HG03439 (cell line): Measurements from ENCODE around the gene STAT4.

ENCODE experiments used
- ATAC-seq: cut with Tn5 transposase; IDR thresholded peaks from one replicate; pipeline ENCODE4 v1.9.1; 2021; ENCODE audit warnings: mild to moderate bottlenecking, moderate library complexity; ENCODE audit not compliant: unreplicated experiment

The STAT4 gene

DNA sequence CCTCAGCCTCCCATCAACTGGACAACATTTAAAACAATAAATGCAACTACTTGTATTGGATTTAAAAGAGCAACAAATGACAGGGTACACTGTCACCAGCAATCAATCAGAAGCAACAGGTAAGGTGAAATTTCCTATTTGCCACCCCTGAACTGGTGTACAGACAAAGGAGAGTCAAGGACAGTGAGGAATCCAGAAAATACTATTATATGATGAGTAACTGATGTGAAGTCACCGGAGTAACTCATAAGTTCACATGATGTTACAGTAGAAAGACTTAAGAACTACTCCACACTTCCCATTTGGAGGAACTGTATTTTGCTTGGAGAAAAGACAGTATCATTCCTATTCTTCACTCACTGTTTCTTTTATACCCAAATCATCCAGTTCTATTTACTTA, 132.7 kb downstream of the STAT4 start:
- no peak for ATAC-seq

GRCh38 chr2:191015831-191016230, 135.0 kb downstream of the STAT4 start:
- ATAC-seq = no peak

- ATAC-seq = no peak
These were observed 135.6 kb downstream of the STAT4 start for GRCh38 chr2:191015239-191015638.

DNA sequence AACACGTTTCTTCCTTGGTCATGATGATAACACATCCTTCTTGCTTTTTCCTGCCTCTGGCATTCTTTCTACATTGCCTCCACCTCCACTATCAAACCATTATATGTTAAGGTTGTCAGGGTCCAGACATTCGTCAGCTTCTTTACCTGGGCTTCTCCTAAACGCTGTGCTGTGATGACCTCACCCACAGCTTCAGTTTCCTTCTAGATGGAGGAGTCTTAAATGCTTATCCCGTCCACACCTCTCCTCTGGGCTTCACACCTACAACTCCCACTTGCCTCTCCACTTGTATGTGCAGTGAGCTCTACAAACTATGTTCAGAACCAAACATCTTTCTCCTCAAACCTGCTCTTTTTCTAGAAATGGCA, 136.2 kb downstream of the STAT4 start:
- ATAC-seq = peak; percentile 6

DNA sequence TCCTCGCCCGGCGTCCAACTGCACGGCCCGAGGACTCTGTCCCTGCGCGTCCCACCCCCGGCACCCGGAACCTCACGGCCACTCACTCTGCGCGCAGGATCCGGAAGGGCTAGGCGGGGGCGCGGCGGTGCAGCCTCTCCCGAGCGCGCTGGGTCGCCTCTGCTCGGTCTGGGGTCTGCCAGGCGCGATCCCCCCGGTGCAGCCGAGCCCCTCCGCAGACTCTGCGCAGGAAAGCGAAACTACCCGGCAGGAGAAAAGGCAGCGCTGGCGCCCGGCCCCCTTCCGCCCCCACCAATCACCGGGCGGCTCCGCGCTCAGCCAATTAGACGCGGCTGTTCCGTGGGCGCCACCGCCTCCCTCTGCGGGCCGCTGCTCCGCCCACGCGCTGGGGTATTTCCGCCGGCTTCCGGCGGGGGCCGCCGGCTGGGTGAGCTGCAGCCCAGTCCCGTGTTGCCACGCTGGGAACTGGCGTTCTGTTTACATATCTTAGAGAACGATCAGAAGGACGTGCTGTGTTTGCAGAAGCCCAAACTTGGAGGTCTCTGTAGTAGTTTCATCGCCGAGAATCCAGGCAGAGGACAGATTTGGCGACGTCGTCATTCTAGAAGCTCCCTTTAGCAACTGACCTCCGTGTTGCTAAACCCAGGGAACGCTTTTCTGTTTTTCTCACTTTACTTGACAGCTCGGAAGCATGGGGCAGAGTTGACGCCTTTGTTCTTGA, 136.7 kb downstream of the STAT4 start, which contains the start of gene STAT1:
Gene STAT1 (minus strand): TSS at position 240 of the 721 bp plus-strand sequence. CDS start 4,168 bp downstream, outside the sequence.
- ATAC-seq = peak; percentile 80

DNA sequence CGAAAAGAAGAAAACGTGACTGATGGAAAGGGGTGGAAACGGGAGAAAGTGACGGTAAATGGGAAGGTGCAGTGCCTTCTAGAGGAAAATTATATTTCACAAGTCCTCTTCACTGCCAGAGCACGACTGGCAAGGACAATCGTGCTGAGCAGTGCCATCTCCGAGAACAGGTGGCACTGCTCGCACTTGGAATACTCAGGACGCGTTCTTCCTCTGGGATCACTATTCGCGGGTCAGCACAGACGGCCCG, 137.2 kb downstream of the STAT4 start:
- ATAC-seq = no peak

DNA sequence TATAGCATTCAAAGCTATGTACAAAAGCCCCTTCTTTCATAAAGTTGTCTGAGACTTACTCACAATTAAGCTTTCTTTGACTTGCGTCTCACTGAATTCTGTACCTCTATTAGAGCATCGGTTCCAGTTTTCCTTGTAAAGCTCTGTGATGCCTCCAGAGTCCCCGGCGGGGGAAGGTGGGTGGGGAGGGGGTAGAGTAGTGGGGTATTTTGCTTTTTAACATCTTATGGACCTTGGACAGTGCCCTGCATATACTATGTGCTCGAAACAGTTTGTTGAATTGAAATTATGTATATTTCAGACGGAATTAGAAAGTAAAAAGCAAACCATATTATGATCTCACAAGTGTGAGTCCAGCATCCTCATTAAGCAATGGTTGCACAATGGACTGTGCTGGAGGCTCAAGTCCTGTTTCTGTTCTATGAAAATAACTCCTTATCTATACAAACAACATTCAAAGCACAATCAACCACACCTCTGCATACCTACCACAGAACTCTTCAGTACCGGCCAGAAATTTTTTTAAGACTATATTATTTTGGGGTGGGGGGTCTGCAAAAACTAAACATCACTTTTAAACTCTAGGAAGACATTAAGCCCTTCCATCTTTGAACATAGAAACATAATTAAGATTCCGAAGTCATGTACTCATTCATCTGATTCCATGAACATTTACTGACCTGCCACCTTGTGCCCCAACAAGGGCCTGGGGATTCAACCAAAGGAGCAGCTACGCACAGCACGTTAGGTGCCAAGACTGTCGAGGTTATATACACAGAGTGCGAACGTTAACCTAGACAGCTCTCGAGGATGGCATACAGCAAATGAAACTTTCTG, 137.7 kb downstream of the STAT4 start:
- ATAC-seq = peak; percentile 3

- ATAC-seq = no peak
These were observed 138.4 kb downstream of the STAT4 start for GRCh38 chr2:191012346-191012745.

DNA sequence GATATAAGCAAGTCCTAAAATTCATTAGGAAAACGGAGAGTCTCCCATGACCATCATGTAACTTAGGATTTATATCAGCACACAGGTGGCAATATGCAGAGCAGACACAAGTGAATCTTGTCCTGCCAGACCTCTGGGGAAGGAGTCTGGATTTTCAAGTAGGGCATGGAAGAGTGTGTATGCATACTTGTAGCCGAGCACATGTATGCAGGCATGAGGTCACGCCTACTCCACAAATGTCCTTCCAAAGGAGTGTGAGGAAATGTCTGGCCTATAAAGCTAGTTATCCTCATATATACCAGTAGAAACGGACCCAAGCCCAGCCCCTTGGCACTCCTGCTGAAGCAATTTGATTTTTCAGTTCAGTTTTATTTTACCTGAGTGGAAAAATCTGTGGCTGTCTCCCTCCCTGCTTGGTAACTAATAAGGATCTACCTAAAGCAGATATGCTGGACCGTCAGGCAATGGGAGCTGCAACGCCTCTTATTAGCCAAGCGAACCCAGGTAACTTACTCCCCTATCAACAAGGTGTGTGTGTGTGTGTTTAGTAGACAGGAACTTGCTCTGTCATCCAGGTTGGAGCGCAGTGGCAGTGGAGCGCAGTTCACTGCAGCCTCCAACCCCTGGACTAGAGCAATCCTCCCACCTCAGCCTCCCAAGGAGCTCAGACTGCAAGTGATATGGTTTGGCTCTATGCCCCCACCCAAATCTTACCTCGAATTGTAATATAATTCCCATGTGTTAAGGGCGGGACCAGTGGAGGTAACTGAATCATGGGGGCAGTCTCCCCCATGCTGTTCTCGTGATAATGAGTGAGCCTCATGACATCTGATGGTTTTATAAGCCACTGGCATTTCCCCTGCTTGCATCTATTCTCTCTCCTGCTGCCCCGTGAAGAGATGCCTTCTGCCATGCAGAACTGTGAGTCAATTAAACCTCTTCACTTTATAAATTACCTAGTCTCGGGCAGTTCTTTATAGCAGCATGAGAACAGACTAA, 139.6 kb downstream of the STAT4 start:
- ATAC-seq = no peak

GRCh38 chr2:191009541-191010374, 141.0 kb downstream of the STAT4 start:
- no peak for ATAC-seq

- ATAC-seq = no peak
These were observed 142.5 kb downstream of the STAT4 start for GRCh38 chr2:191008286-191008685.

- ATAC-seq = no peak
These were observed 143.6 kb downstream of the STAT4 start for GRCh38 chr2:191006997-191007783.

DNA sequence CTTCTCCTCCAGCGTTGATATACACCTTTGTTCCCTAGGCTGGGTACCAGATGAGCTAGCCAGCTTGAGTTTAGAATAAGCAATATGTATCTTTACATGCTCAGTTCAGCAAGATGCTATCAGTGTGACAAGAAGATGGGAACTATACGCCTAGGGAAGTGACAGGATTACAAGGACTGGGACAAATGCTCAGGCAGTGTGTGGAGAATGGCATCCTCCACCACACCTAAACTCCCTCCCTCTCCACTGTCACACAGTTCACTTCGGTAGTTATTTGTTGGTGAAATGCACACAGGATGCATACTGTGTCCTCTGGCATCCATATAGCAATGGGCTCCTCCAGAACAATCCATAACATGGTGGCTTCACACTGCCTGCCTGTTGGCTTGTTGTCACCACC, 144.5 kb downstream of the STAT4 start:
- ATAC-seq = no peak

GRCh38 chr2:191003405-191004309, 147.1 kb downstream of the STAT4 start:
- no peak for ATAC-seq

- no peak for ATAC-seq
These were observed 149.2 kb downstream of the STAT4 start for GRCh38 chr2:191001624-191002023.

DNA sequence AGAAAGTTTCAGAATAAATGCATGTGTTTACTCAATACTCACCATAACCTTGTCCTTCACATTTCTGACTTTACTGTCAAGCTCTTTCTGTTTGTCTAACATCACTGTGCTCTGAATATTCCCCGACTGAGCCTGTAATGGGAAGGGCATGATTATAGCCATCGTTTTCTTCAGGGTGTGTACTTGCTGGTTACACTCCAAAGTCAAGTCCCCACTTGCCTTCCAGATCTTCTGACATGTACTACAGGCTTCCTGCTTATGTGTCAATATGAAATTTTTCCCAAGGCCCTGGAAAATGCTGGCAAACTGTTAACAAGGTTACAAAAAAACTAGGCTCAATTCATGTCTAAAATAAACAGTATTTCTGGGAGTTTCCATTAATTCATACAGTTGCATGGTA, 149.8 kb downstream of the STAT4 start:
- no peak for ATAC-seq

- ATAC-seq = no peak
These were observed 150.7 kb downstream of the STAT4 start for GRCh38 chr2:190999949-191000665.

DNA sequence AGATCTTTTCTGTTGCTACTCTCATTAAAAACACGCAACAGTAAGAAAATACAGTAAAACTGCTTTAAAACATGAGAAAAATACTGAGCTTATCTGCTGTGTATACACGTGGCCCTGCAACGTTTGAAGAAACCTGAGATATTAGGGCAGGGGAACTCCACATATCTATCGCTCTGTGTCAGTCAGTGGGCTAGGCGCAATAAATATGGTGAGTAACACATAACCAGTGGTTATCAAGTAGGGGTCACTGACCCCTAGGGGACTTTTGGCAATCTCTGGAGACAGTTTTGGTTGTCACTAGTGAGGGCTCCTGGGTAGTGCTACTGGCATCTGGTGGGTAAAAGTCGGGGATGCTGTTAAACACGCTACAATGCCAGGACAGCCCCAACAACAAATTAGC, 151.7 kb downstream of the STAT4 start:
- ATAC-seq = no peak
